Osteocyte (in vitro differentiated cells): ENCODE results near the gene EMD. TPM values are rescaled to one million over a fixed set of nuclear protein-coding genes. Genes with fewer than 3 reads are reported as not detected.

Experiments
- DNase-seq: peaks from one replicate; pipeline ENCODE4 v3.0.0; 2021; ENCODE audit warnings: mixed read lengths; ENCODE audit not compliant: unreplicated experiment; ENCODE audit errors: extremely low spot score
- H3K27ac Mint-ChIP-seq: one replicate; pipeline ENCODE4 v1.8.0; 2021; ENCODE audit warnings: mild to moderate bottlenecking, mixed read lengths; ENCODE audit not compliant: unreplicated experiment
- H3K27me3 Mint-ChIP-seq: one replicate; pipeline ENCODE4 v1.8.0; 2021; ENCODE audit warnings: mixed read lengths; ENCODE audit not compliant: unreplicated experiment
- H3K36me3 Mint-ChIP-seq: one replicate; pipeline ENCODE4 v1.8.0; 2021; ENCODE audit warnings: mixed read lengths; ENCODE audit not compliant: unreplicated experiment
- H3K4me1 Mint-ChIP-seq: one replicate; pipeline ENCODE4 v1.8.0; 2021; ENCODE audit warnings: mixed read lengths; ENCODE audit not compliant: unreplicated experiment
- H3K4me3 Mint-ChIP-seq: one replicate; pipeline ENCODE4 v1.8.0; 2021; ENCODE audit warnings: mild to moderate bottlenecking, moderate library complexity, mixed read lengths; ENCODE audit not compliant: unreplicated experiment
- H3K9me3 Mint-ChIP-seq: one replicate; pipeline ENCODE4 v1.8.0; 2021; ENCODE audit warnings: mixed read lengths; ENCODE audit not compliant: unreplicated experiment
- total RNA-seq: library from RNA; stranded (reverse); gene quantifications from 2 replicates; pipeline ENCODE4 v1.2.1, GENCODE V29; 2021
- TF ChIP-seq, protein P1 (sequence below): fragments of 200-600 bp; sonication (generic); IDR thresholded peaks from 2 replicates; pipeline ENCODE4 v1.5.0; 2021; ENCODE audit warnings: antibody characterized with exemption, mild to moderate bottlenecking, moderate library complexity

Gene EMD
- total RNA-seq, 1 donor from 2014 or later: 73.1 TPM

DNA sequence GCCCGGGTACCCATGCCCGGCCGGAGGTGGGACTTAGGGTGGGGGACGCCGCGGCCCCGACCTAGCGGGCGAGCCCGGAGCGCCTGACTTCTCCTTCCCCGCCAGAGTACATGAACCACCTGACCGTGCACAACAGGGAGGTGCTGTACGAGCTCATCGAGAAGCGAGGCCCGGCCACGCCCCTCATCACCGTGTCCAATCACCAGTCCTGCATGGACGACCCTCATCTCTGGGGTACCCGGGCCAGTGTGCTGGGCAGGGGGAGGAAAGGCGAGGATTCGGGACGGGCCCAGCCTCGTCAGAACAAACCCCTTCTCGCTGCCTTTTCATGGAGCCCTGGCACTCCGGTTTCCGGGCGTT lies 32.9 kb downstream of the EMD start:
- H3K9me3 Mint-ChIP-seq: no peaks in the 10 kb centered on the region
- no peaks in the 10 kb centered on the region for H3K27me3 Mint-ChIP-seq
- H3K4me1 Mint-ChIP-seq: peaks cover 23% of the 10 kb centered on the region
- no peaks in the 10 kb centered on the region for H3K36me3 Mint-ChIP-seq
- H3K4me3 Mint-ChIP-seq: peak overlapping the region; percentile 68
- peak; percentile 84 for DNase-seq
- H3K27ac Mint-ChIP-seq: peak overlapping the region; percentile 47
- TF ChIP-seq, protein P1, sequence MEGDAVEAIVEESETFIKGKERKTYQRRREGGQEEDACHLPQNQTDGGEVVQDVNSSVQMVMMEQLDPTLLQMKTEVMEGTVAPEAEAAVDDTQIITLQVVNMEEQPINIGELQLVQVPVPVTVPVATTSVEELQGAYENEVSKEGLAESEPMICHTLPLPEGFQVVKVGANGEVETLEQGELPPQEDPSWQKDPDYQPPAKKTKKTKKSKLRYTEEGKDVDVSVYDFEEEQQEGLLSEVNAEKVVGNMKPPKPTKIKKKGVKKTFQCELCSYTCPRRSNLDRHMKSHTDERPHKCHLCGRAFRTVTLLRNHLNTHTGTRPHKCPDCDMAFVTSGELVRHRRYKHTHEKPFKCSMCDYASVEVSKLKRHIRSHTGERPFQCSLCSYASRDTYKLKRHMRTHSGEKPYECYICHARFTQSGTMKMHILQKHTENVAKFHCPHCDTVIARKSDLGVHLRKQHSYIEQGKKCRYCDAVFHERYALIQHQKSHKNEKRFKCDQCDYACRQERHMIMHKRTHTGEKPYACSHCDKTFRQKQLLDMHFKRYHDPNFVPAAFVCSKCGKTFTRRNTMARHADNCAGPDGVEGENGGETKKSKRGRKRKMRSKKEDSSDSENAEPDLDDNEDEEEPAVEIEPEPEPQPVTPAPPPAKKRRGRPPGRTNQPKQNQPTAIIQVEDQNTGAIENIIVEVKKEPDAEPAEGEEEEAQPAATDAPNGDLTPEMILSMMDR: no peak

DNA sequence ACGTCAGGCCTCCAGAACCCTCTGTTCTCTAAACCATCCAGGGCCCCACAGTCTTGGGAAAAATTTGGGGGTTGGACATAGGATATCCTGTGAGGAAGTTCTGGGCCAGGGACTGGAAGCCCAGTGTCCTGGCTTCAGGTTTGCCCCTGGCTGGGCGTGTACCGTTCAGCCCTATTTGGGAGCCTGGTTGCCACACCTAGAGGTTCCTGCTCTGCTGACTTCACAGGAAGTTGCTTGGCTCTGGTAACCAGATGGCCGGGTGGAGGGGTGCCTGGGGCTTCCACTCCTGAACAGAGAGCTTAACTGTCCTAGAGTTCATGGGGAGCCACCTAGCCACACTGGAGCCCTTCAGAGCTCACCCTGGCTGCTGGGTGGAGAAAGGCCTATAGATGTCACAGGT lies 33.4 kb downstream of the EMD start:
- no peak for DNase-seq
- Mint-ChIP-seq H3K4me1 (peaks cover 23% of the 10 kb centered on the region), H3K9me3 (no peaks in the 10 kb centered on the region), H3K4me3 (peak overlapping the region; percentile 68), H3K27ac (no peak overlapping the region), H3K36me3 (no peaks in the 10 kb centered on the region), H3K27me3 (no peaks in the 10 kb centered on the region)
- TF ChIP-seq, protein P1: no peak

DNA sequence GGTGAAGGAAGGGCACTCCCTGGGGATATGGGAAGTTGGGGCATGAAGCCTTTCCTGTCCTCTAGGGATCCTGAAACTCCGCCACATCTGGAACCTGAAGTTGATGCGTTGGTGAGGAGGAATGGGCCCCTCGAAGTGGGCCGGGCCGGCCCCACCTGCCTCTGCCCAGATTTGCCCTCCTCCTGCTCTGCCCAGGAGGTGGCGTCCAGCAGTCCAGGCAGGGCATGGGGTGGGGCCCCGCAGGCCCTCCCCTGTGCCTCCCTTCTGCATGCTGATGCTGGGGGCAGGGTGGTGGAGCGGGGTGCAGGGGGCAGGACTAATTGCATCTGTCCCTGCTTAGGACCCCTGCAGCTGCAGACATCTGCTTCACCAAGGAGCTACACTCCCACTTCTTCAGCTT lies 34.0 kb downstream of the EMD start:
- DNase-seq: peak; percentile 80
- H3K27me3 Mint-ChIP-seq: no peaks in the 10 kb centered on the region
- H3K9me3 Mint-ChIP-seq: no peaks in the 10 kb centered on the region
- no peak overlapping the region for H3K27ac Mint-ChIP-seq
- H3K36me3 Mint-ChIP-seq: no peaks in the 10 kb centered on the region
- H3K4me3 Mint-ChIP-seq: no peak overlapping the region
- peaks cover 22% of the 10 kb centered on the region for H3K4me1 Mint-ChIP-seq
- TF ChIP-seq, protein P1: no peak

DNA sequence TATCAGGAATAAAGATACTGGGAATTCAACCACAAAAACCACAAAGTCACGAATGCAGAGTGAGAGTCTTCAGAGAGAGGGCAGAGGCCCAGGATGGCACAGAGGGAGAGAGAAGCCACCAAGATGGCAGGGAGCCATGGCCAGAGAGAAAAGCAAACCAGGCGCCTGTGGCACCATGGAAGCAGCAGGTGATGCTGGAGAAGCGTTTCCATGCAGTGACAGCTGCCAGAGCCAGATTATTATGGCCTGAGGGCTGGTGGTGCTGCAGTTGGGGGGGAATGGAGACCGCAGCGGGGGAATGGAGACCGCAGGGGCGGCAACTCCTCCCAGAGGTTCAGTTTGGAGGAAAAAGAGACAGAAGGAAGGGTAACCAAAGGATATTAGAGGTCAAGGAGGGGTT lies 38.1 kb downstream of the EMD start:
- H3K4me1 Mint-ChIP-seq: peaks cover 3% of the 10 kb centered on the region
- no peaks in the 10 kb centered on the region for H3K27me3 Mint-ChIP-seq
- H3K36me3 Mint-ChIP-seq: peaks cover 4% of the 10 kb centered on the region
- no peak overlapping the region for H3K27ac Mint-ChIP-seq
- no peak overlapping the region for H3K4me3 Mint-ChIP-seq
- no peaks in the 10 kb centered on the region for H3K9me3 Mint-ChIP-seq
- TF ChIP-seq, protein P1: no peak
- DNase-seq: no peak

DNA sequence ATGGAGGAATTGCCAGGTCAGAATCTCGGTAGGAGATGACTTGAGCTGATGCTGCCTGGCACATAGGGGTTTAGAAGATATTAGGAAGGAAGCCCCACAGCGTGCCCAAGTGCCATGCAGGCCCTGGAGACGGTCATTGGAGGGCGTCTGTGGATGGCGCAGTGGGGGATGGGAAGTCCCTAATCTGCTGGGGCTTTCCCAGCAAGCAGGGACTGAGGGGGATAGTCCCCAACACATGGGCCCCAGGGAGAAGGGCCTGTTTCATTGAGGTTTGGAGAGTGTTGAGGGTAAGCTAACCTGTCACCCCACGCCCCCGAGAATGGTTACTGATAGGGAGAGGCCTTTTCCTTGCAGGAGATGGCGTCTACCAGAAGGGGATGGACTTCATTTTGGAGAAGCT lies 40.1 kb downstream of the EMD start:
- no peaks in the 10 kb centered on the region for H3K9me3 Mint-ChIP-seq
- H3K4me1 Mint-ChIP-seq: no peaks in the 10 kb centered on the region

More for the DNA sequence above, 40.1 kb downstream of the EMD start:
- TF ChIP-seq, protein P1: no peak
- no peak for DNase-seq
- no peaks in the 10 kb centered on the region for H3K27me3 Mint-ChIP-seq
- H3K27ac Mint-ChIP-seq: no peak overlapping the region
- no peak overlapping the region for H3K4me3 Mint-ChIP-seq
- peaks cover 4% of the 10 kb centered on the region for H3K36me3 Mint-ChIP-seq
